HL-60 (cell line): ENCODE data around the gene CMBL.

Source experiments
- DNase-seq, 2 experiments: peaks; one replicate each; pipeline ENCODE4 v3.0.0-alpha.2; 2010 to 2020; ENCODE audit warnings: low read depth in 1 of 2, low spot score in 1 of 2
- H3K27ac ChIP-seq: fragments of 250-450 bp; sonication (Bioruptor Pico); replicated peaks from 2 replicates; pipeline ENCODE4 v1.5.1; 2020; ENCODE audit warnings: mild to moderate bottlenecking, moderate library complexity
- H3K27me3 ChIP-seq: fragments of 250-450 bp; sonication (Bioruptor Pico); 2 replicates; pipeline ENCODE4 v1.5.1; 2021; ENCODE audit warnings: mild to moderate bottlenecking, moderate library complexity; ENCODE audit not compliant: insufficient read depth, poor library complexity, severe bottlenecking
- H3K4me3 ChIP-seq: replicated peaks from 2 replicates; pipeline ENCODE4 v1.5.1; 2011; ENCODE audit warnings: mild to moderate bottlenecking, control low read depth, low read length; ENCODE audit not compliant: insufficient read depth
- CTCF ChIP-seq: IDR thresholded peaks from one replicate; pipeline ENCODE4 v1.5.1; 2011; ENCODE audit warnings: low read length, control low read depth, inconsistent platforms; ENCODE audit not compliant: insufficient read depth
- GABPA ChIP-seq: IDR thresholded peaks from 2 replicates; pipeline ENCODE4 v1.6.1; 2012; ENCODE audit warnings: low read depth
- POLR2AphosphoS5 ChIP-seq: IDR thresholded peaks from 2 replicates; pipeline ENCODE4 v1.6.1; 2012; ENCODE audit warnings: low read depth
- REST ChIP-seq: IDR thresholded peaks from 2 replicates; pipeline ENCODE4 v1.6.1; 2012; ENCODE audit warnings: low read depth; ENCODE audit not compliant: insufficient replicate concordance
- SPI1 ChIP-seq: IDR thresholded peaks from 2 replicates; pipeline ENCODE4 v1.6.1; 2012; ENCODE audit warnings: low read depth, mild to moderate bottlenecking, borderline replicate concordance

Gene CMBL

GRCh38 chr5:10277773-10278630 lies 29.7 kb downstream of the CMBL start:
- TF ChIP-seq SPI1 (no peak), GABPA (no peak), POLR2AphosphoS5 (no peak), REST (no peak), CTCF (no peak)
- Histone ChIP-seq H3K4me3 (no peak overlapping the region), H3K27me3 (no peaks in the 10 kb centered on the region), H3K27ac (no peak overlapping the region)
- no peak for DNase-seq

- DNase-seq, result no peak
- Histone ChIP-seq H3K4me3 (no peak overlapping the region), H3K27me3 (no peaks in the 10 kb centered on the region), H3K27ac (no peak overlapping the region)
- TF ChIP-seq SPI1, result no peak
- TF ChIP-seq POLR2AphosphoS5, result no peak
- no peak for TF ChIP-seq CTCF
- TF ChIP-seq REST, result no peak
- TF ChIP-seq GABPA, result no peak
Measured at GRCh38 chr5:10276691-10277090, 31.0 kb downstream of the CMBL start.

- Histone ChIP-seq H3K4me3 (no peak overlapping the region), H3K27ac (no peak overlapping the region), H3K27me3 (no peaks in the 10 kb centered on the region)
- TF ChIP-seq POLR2AphosphoS5, result no peak
- no peak for TF ChIP-seq GABPA
- no peak for TF ChIP-seq SPI1
- no peak for TF ChIP-seq REST
- no peak for TF ChIP-seq CTCF
- DNase-seq, result no peak
Measured at GRCh38 chr5:10275991-10276390, 31.7 kb downstream of the CMBL start.
